Vagina (tissue), 2 donors: ENCODE measurements around the gene HMCN1. TPM values are rescaled to one million over a fixed set of nuclear protein-coding genes. Genes with fewer than 3 reads are reported as not detected.

Experiments used
- DNase-seq, 2 donors: peaks; one replicate each; pipeline ENCODE4 v3.0.0-alpha.2; 2017; ENCODE audit errors: extremely low spot score in 2 of 2
- H3K27ac ChIP-seq: fragments of 200-600 bp; sonication (generic); one replicate; pipeline ENCODE4 v1.5.1; 2019
- H3K27me3 ChIP-seq: fragments of 200-600 bp; sonication (generic); one replicate; pipeline ENCODE4 v1.5.1; 2019
- H3K36me3 ChIP-seq, 2 donors: fragments of 200-600 bp; sonication (generic); one replicate each; pipeline ENCODE4 v1.5.1; 2017 to 2019
- H3K4me1 ChIP-seq: fragments of 200-600 bp; sonication (generic); one replicate; pipeline ENCODE4 v1.5.1; 2019
- H3K4me3 ChIP-seq, 2 donors: fragments of 200-600 bp; sonication (generic); 1 replicate in 1 of 2; 2 replicates in 1 of 2; pipeline ENCODE4 v1.5.1; 2016 to 2019
- H3K9me3 ChIP-seq: fragments of 200-600 bp; sonication (generic); one replicate; pipeline ENCODE4 v1.5.1; 2019
- CTCF ChIP-seq, 3 experiments: fragments of 450-650 bp in 2 of 3; fragments of 200-600 bp in 1 of 3; sonication (generic) in 1 of 3; IDR thresholded peaks; one replicate each; pipeline ENCODE4 v1.5.1; 2017 to 2019; ENCODE audit warnings: antibody characterized with exemption in 3 of 3, mild to moderate bottlenecking in 2 of 3, moderate library complexity in 2 of 3
- POLR2A ChIP-seq, 2 donors: fragments of 450-650 bp; IDR thresholded peaks; one replicate each; pipeline ENCODE4 v1.6.1; 2017; ENCODE audit warnings: antibody characterized with exemption in 2 of 2, mild to moderate bottlenecking in 2 of 2, moderate library complexity in 2 of 2
- POLR2AphosphoS5 ChIP-seq, 2 donors: sonication (generic); formaldehyde crosslinking; IDR thresholded peaks; one replicate each; pipeline ENCODE4 v1.9.0; 2017; ENCODE audit warnings: antibody characterized with exemption in 2 of 2, mild to moderate bottlenecking in 2 of 2, low read depth in 1 of 2; ENCODE audit not compliant: insufficient read depth in 1 of 2
- intact Hi-C: fragments of 100-400 bp; cut with DNase I; formaldehyde crosslinking; loops from one replicate; pipeline ENCODE4 v1.15.1; 2023
- total RNA-seq: library from RNA; depleted of rRNA; stranded (reverse); fragments of >200 nt; gene quantifications from one replicate; pipeline ENCODE4 v1.2.3, GENCODE V29; 2016

The HMCN1 gene
- total RNA-seq, 1 donor from 2014 or later: 10.6 TPM

- Histone ChIP-seq H3K27ac (no peak overlapping the region), H3K36me3 (no peaks in the 10 kb centered on the region), H3K27me3 (no peaks in the 10 kb centered on the region), H3K4me3 (no peak overlapping the region), H3K4me1 (peaks cover 6% of the 10 kb centered on the region), H3K9me3 (no peaks in the 10 kb centered on the region)
- intact Hi-C loops: no loop called here
- DNase-seq: no peak
- TF ChIP-seq POLR2A (IDR thresholded peaks at IDR 0.05) (no peak), CTCF (IDR thresholded peaks at IDR 0.05) (no peak), POLR2AphosphoS5 (IDR thresholded peaks at IDR 0.05; ENCODE audit: insufficient read depth in 1 of 2, low read depth in 1 of 2) (no peak)
Observed at GRCh38 chr1:185843297-185843869, 109.2 kb downstream of the HMCN1 start.

GRCh38 chr1:185843986-185844385 is 109.8 kb downstream of the HMCN1 start:
- DNase-seq: no peak
- no peaks in the 10 kb centered on the region for H3K9me3 ChIP-seq
- TF ChIP-seq CTCF (IDR thresholded peaks at IDR 0.05) (no peak), POLR2A (IDR thresholded peaks at IDR 0.05) (no peak), POLR2AphosphoS5 (IDR thresholded peaks at IDR 0.05; ENCODE audit: insufficient read depth in 1 of 2, low read depth in 1 of 2) (no peak)
- intact Hi-C loops: no loop called here
- H3K4me3 ChIP-seq: no peak overlapping the region
- no peaks in the 10 kb centered on the region for H3K27me3 ChIP-seq
- no peak overlapping the region for H3K27ac ChIP-seq
- H3K4me1 ChIP-seq: peaks cover 6% of the 10 kb centered on the region
- no peaks in the 10 kb centered on the region for H3K36me3 ChIP-seq

- peaks cover 6% of the 10 kb centered on the region for H3K4me1 ChIP-seq
- H3K9me3 ChIP-seq: no peaks in the 10 kb centered on the region
- H3K27ac ChIP-seq: no peak overlapping the region
- intact Hi-C loops: no loop called here
- no peaks in the 10 kb centered on the region for H3K27me3 ChIP-seq
- no peak overlapping the region for H3K4me3 ChIP-seq
- TF ChIP-seq POLR2AphosphoS5 (IDR thresholded peaks at IDR 0.05; ENCODE audit: insufficient read depth in 1 of 2, low read depth in 1 of 2): no peak
- TF ChIP-seq CTCF (IDR thresholded peaks at IDR 0.05): no peak
- TF ChIP-seq POLR2A (IDR thresholded peaks at IDR 0.05): no peak
- no peaks in the 10 kb centered on the region for H3K36me3 ChIP-seq
- no peak for DNase-seq
Observed at GRCh38 chr1:185846672-185847444, 112.7 kb downstream of the HMCN1 start.

- Histone ChIP-seq H3K27ac (no peak overlapping the region), H3K4me1 (no peaks in the 10 kb centered on the region), H3K27me3 (no peaks in the 10 kb centered on the region), H3K4me3 (no peak overlapping the region), H3K36me3 (no peaks in the 10 kb centered on the region), H3K9me3 (no peaks in the 10 kb centered on the region)
- no peak for DNase-seq
- TF ChIP-seq CTCF (IDR thresholded peaks at IDR 0.05) (no peak), POLR2AphosphoS5 (IDR thresholded peaks at IDR 0.05; ENCODE audit: insufficient read depth in 1 of 2, low read depth in 1 of 2) (no peak), POLR2A (IDR thresholded peaks at IDR 0.05) (no peak)
- intact Hi-C loops: no loop called here
Observed at GRCh38 chr1:185849014-185849413, 114.8 kb downstream of the HMCN1 start.

- Histone ChIP-seq H3K4me3 (no peak overlapping the region), H3K27me3 (no peaks in the 10 kb centered on the region), H3K27ac (no peak overlapping the region), H3K9me3 (no peaks in the 10 kb centered on the region), H3K36me3 (no peaks in the 10 kb centered on the region), H3K4me1 (no peaks in the 10 kb centered on the region)
- intact Hi-C loops: no loop called here
- DNase-seq: no peak
- TF ChIP-seq CTCF (IDR thresholded peaks at IDR 0.05): no peak
- no peak for TF ChIP-seq POLR2A (IDR thresholded peaks at IDR 0.05)
Observed at GRCh38 chr1:185850366-185850765, 116.2 kb downstream of the HMCN1 start.
